ENCODE data around the gene CFAP61. TPM values are rescaled to one million over a fixed set of nuclear protein-coding genes. Genes with fewer than 3 reads are reported as not detected.
"Not testable (repeated sequence)": the region's sequence is repeated elsewhere in the genome, so short reads cannot be mapped to it uniquely, and the experiment has no call there.

The CFAP61 gene, protein sequence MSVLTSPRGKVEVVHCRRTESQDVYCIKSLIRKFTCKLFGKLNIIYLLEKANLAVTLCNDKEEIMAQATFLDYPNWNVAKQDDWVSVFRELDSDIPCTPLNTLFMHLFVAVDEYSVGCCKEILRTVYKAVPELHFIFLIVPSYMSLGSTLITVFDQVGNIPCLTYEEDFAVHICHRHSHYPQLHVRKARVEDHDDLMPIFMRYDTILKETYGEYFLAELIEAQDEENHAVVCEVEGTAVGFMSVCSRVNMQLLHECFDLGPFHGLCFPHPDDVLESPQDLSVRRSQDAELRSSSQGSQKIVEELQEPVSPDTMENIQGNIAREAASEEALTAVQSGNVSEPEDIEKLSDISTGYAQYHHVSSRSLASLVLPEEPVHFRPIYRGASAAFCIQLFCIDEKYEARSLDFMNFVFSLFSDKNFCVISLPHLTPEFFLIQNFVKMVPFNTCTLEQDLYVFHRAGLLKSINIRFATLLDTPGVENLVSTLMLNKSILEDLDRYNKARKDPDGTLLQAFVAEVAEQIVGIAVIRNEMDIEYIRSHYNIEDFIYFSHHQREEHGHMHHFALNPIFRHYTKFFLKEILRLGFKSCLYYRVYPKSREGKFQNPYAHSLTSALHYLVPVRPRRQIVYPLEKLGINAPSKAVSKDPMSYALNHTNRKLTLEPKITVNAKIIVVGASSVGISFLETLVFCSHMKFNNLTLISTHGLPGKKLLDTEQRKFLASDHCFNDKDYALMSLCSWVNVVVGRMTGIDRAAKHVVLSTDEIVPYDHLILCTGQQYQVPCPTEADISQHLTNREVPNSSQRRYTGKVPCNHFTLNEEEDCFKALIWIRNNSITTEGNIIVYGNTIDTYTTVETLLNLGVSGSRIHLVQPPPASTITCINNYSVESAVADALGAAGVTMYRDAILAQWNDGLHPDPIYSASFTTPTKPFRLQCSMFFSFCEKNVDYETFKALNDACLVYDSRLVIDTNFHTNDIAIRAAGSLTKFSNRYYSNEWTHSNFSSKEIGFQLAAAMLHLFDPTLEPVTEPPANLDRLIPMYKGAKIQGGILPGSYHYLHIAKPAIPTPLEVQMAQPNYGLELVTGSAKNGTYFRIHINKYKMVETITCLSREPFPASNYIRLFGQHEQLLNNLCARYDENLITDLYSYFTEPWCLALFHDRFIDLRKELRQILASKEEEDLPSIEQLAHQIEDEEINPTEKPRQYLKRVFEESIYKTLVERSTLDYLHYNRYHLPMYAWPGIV
- total RNA-seq = 0.24 TPM
- 0.23 TPM for polyA plus RNA-seq
- long read RNA-seq, donor 1 = 0 reads
- long read RNA-seq, donor 2 = 0 reads
- long read RNA-seq, donor 3 = 0 reads
- long read RNA-seq, donor 4 = 0 reads
- long read RNA-seq, donor 5 = 0 reads
- long read RNA-seq, donor 6 = 0 reads
- long read RNA-seq, donor 7 = 0 reads
- long read RNA-seq, donor 8 = 0 reads
- long read RNA-seq, donor 9 = 0 reads
- long read RNA-seq, donor 10 = 0 reads

DNA sequence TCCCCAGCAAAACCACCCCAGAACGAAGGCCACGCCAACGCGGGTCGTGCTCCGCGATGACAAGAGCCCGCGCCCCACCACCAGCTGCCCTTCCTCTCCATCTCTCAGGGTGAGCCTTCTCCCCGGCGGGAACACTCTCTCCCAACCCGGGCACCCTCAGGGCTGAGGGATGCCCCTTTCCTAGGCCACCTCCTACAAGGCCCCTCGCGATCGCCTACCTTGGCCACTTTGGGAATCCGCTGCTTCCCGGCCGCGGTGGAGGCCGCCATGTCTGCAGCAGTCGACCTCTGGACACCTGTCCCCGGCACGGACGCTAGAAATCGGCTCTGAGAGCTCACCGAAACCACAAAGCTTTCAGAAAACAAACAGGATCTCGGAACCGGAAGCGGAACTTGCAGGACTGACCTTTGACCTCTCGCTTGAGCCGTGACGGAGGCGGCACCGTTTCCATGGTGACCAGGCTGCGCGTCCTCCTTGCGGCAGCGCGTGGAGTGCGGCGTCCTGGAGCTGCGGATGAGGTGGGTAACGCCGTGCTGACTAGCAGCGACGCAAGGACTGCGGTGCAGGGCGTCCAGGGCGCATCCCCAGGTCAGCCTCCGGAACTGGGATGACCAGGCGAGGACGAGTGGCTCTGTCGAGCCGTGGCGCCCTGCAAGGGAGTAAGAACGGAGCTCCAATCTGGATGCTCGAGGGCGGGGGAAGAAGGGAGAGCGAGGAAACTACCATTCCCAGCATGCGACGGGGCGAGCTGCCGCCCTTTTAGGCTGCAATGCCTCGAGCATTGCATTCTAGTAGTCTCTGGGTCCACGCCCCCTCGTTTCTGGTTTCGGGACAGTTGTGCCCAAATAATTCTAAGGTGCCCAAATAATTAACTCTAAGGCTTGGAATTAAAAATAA lies at the start of gene CFAP61, which contains the start of gene CRNKL1:
Gene CFAP61, plus strand, starts transcription at position 459 of the 897 bp plus-strand sequence. CDS start 4,122 bp downstream, outside the sequence.
Gene CRNKL1, minus strand, starts transcription at position 393 of the 897 bp plus-strand sequence. Its CDS starts 124 bp downstream, at position 269.
- H3K27ac ChIP-seq (ENCODE audit: low read depth in 1 of 2, low read length in 1 of 2) = peak within 1 kb of the TSS; percentile 83 to 90
- peak within 1 kb of the TSS; percentile 94 to 97 for H3K4me3 ChIP-seq (ENCODE audit: low read length in 2 of 2)
- H3K9me3 ChIP-seq (ENCODE audit: control insufficient read depth in 2 of 2, insufficient read depth in 1 of 2, low read length in 1 of 2) = no peaks in the 10 kb centered on the region
- H3K27me3 ChIP-seq (ENCODE audit: control insufficient read depth in 2 of 2, insufficient read depth in 1 of 2, low read length in 1 of 2) = no peaks in the 10 kb centered on the region
- peaks cover 2 to 5% of the 10 kb centered on the region in 2 donors for H3K4me1 ChIP-seq (ENCODE audit: control insufficient read depth in 2 of 2, insufficient read depth in 2 of 2, low read length in 2 of 2)
- peak; percentile 96 to 100 (median 98) for DNase-seq (ENCODE audit: low read depth in 6 of 9, low spot score in 9 of 9)
- peaks cover 14 to 26% of the 10 kb centered on the region in 2 donors for H3K36me3 ChIP-seq (ENCODE audit: control insufficient read depth in 2 of 2, insufficient read depth in 2 of 2, low read length in 1 of 2)
- WGBS = under 1% methylated on average over 67 of the region's 67 CpGs

GRCh38 chr20:20003031-20003954 lies 49.0 kb upstream of the CFAP61 start:
- 33% methylated on average over 23 of the region's 23 CpGs for WGBS

GRCh38 chr20:20003955-20004322 lies 48.4 kb upstream of the CFAP61 start:
- 87% methylated on average over 6 of the region's 6 CpGs for WGBS
- not testable (repeated sequence) for H3K9me3 ChIP-seq (ENCODE audit: control insufficient read depth in 2 of 2, insufficient read depth in 1 of 2, low read length in 1 of 2); H3K36me3 ChIP-seq (ENCODE audit: control insufficient read depth in 2 of 2, insufficient read depth in 2 of 2, low read length in 1 of 2); H3K4me3 ChIP-seq (ENCODE audit: low read length in 2 of 2); DNase-seq (ENCODE audit: low read depth in 6 of 9, low spot score in 9 of 9); H3K4me1 ChIP-seq (ENCODE audit: control insufficient read depth in 2 of 2, insufficient read depth in 2 of 2, low read length in 2 of 2); H3K27me3 ChIP-seq (ENCODE audit: control insufficient read depth in 2 of 2, insufficient read depth in 1 of 2, low read length in 1 of 2)
- peak overlapping the region; percentile 18 to 38 for H3K27ac ChIP-seq (ENCODE audit: low read depth in 1 of 2, low read length in 1 of 2)

More at GRCh38 chr20:20003031-20003954, 49.0 kb upstream of the CFAP61 start:
- Histone ChIP-seq H3K9me3 (ENCODE audit: control insufficient read depth in 2 of 2, insufficient read depth in 1 of 2, low read length in 1 of 2) (no peaks in the 10 kb centered on the region), H3K4me3 (ENCODE audit: low read length in 2 of 2) (no peak overlapping the region), H3K4me1 (ENCODE audit: control insufficient read depth in 2 of 2, insufficient read depth in 2 of 2, low read length in 2 of 2) (no peaks in the 10 kb centered on the region), H3K27ac (ENCODE audit: low read depth in 1 of 2, low read length in 1 of 2) (peak overlapping the region; percentile 18 to 38), H3K36me3 (ENCODE audit: control insufficient read depth in 2 of 2, insufficient read depth in 2 of 2, low read length in 1 of 2) (no peaks in the 10 kb centered on the region), H3K27me3 (ENCODE audit: control insufficient read depth in 2 of 2, insufficient read depth in 1 of 2, low read length in 1 of 2) (peaks cover 0 to 9% of the 10 kb centered on the region in 2 donors)
- no peak for DNase-seq (ENCODE audit: low read depth in 6 of 9, low spot score in 9 of 9)

- Histone ChIP-seq H3K27me3 (ENCODE audit: control insufficient read depth in 2 of 2, insufficient read depth in 1 of 2, low read length in 1 of 2) (peaks cover 0 to 12% of the 10 kb centered on the region in 2 donors), H3K27ac (ENCODE audit: low read depth in 1 of 2, low read length in 1 of 2) (no peak overlapping the region), H3K36me3 (ENCODE audit: control insufficient read depth in 2 of 2, insufficient read depth in 2 of 2, low read length in 1 of 2) (no peaks in the 10 kb centered on the region), H3K4me3 (ENCODE audit: low read length in 2 of 2) (no peak overlapping the region), H3K4me1 (ENCODE audit: control insufficient read depth in 2 of 2, insufficient read depth in 2 of 2, low read length in 2 of 2) (no peaks in the 10 kb centered on the region), H3K9me3 (ENCODE audit: control insufficient read depth in 2 of 2, insufficient read depth in 1 of 2, low read length in 1 of 2) (no peaks in the 10 kb centered on the region)
- WGBS = 91% methylated on average over 7 of the region's 7 CpGs
- no peak for DNase-seq (ENCODE audit: low read depth in 6 of 9, low spot score in 9 of 9)
Observed at GRCh38 chr20:20005342-20005741, 47.0 kb upstream of the CFAP61 start.

- no peaks in the 10 kb centered on the region for H3K36me3 ChIP-seq (ENCODE audit: control insufficient read depth in 2 of 2, insufficient read depth in 2 of 2, low read length in 1 of 2)
- DNase-seq (ENCODE audit: low read depth in 6 of 9, low spot score in 9 of 9) = no peak
- no peak overlapping the region for H3K4me3 ChIP-seq (ENCODE audit: low read length in 2 of 2)
- H3K9me3 ChIP-seq (ENCODE audit: control insufficient read depth in 2 of 2, insufficient read depth in 1 of 2, low read length in 1 of 2) = no peaks in the 10 kb centered on the region
- no peak overlapping the region for H3K27ac ChIP-seq (ENCODE audit: low read depth in 1 of 2, low read length in 1 of 2)
- 77% methylated on average over 14 of the region's 14 CpGs for WGBS
- peaks cover 0 to 3% of the 10 kb centered on the region in 2 donors for H3K27me3 ChIP-seq (ENCODE audit: control insufficient read depth in 2 of 2, insufficient read depth in 1 of 2, low read length in 1 of 2)
- no peaks in the 10 kb centered on the region for H3K4me1 ChIP-seq (ENCODE audit: control insufficient read depth in 2 of 2, insufficient read depth in 2 of 2, low read length in 2 of 2)
Observed at GRCh38 chr20:20009784-20010253, 42.5 kb upstream of the CFAP61 start.

DNA sequence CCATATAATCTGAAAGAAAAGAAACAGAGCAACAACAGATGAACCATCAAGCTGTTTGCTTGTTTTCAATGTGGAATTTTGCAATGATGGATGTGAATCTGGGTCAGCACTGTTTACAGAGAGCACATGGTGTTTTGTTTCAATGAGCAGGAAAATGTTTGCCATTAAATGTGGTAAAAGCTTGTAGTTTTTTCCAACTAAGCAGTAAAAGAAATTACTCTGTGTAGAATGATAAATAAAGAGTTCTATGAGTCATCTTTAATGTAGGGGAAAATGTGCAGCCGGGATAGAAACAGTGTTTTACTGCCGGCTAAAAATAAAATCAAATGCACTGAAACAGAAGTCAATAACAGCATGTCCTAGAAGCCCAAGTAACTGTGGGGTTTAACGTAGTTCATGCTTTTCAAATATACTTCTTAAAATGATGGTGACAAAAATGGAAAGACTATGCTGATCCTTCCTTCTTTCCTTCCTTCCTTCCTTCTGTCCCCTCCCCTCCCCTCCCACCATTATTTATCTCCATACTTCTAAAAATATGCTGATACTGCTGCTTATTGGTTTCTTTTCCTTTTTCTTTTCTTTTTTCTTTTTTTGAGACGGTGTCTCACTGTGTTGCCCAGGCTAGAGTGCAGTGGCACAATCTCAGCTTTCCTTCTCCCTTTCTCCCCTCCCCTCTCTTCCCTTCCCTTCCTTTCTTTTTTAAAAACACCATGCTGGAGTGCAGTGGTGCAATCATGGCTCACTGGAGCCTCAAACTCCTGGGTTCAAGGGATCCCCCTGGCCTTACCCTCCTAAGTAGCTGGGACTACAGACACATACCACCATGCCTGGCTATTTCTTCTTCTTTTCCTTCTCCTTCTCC lies 41.5 kb upstream of the CFAP61 start:
- Histone ChIP-seq H3K27ac (ENCODE audit: low read depth in 1 of 2, low read length in 1 of 2) (no peak overlapping the region), H3K4me1 (ENCODE audit: control insufficient read depth in 2 of 2, insufficient read depth in 2 of 2, low read length in 2 of 2) (no peaks in the 10 kb centered on the region), H3K36me3 (ENCODE audit: control insufficient read depth in 2 of 2, insufficient read depth in 2 of 2, low read length in 1 of 2) (no peaks in the 10 kb centered on the region), H3K9me3 (ENCODE audit: control insufficient read depth in 2 of 2, insufficient read depth in 1 of 2, low read length in 1 of 2) (no peaks in the 10 kb centered on the region), H3K27me3 (ENCODE audit: control insufficient read depth in 2 of 2, insufficient read depth in 1 of 2, low read length in 1 of 2) (peaks cover 0 to 3% of the 10 kb centered on the region in 2 donors), H3K4me3 (ENCODE audit: low read length in 2 of 2) (no peak overlapping the region)
- 92% methylated on average over 4 of the region's 4 CpGs for WGBS
- no peak for DNase-seq (ENCODE audit: low read depth in 6 of 9, low spot score in 9 of 9)

DNA sequence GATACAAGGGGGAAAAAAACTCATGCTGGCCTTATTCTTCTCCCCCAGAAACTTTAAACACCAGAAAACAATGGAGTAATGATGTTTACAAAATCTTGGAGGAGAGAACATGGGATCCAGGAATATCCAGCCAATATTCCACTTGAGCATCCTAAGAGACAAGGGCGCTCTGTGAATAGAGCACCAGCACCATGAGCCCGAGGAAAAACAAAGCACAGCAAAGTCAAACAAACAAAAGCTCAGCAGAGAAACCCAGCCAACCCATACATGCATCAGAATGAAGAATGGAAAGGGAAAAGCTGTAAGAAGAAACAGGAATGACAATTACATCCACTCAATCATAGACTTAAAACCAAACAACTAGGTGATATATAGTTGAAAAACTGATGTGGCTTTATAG lies 39.8 kb upstream of the CFAP61 start:
- WGBS = 94% methylated on average over 2 of the region's 2 CpGs
- Histone ChIP-seq H3K4me3 (ENCODE audit: low read length in 2 of 2) (no peak overlapping the region), H3K4me1 (ENCODE audit: control insufficient read depth in 2 of 2, insufficient read depth in 2 of 2, low read length in 2 of 2) (peaks cover 3 to 4% of the 10 kb centered on the region in 2 donors), H3K27me3 (ENCODE audit: control insufficient read depth in 2 of 2, insufficient read depth in 1 of 2, low read length in 1 of 2) (peaks cover 0 to 3% of the 10 kb centered on the region in 2 donors), H3K27ac (ENCODE audit: low read depth in 1 of 2, low read length in 1 of 2) (no peak overlapping the region), H3K36me3 (ENCODE audit: control insufficient read depth in 2 of 2, insufficient read depth in 2 of 2, low read length in 1 of 2) (no peaks in the 10 kb centered on the region), H3K9me3 (ENCODE audit: control insufficient read depth in 2 of 2, insufficient read depth in 1 of 2, low read length in 1 of 2) (no peaks in the 10 kb centered on the region)
- DNase-seq (ENCODE audit: low read depth in 6 of 9, low spot score in 9 of 9) = no peak
